H1 (cell line): Measurements from ENCODE around the gene NUB1. TPM values are rescaled to one million over a fixed set of nuclear protein-coding genes. Genes with fewer than 3 reads are reported as not detected.

Experiments used
- CTCF ChIA-PET: fragments of 300-600 bp; sonication (Branson Sonifier 250); formaldehyde crosslinking; loops from one replicate; lab custom pipeline; 2021; ENCODE audit not compliant: partially characterized antibody; lab: Charles Lee
- POLR2A ChIA-PET: fragments of 300-600 bp; sonication (Branson Sonifier 250); formaldehyde crosslinking; loops from one replicate; lab custom pipeline; 2021; ENCODE audit warnings: inconsistent platforms; ENCODE audit not compliant: partially characterized antibody; lab: Charles Lee
- DNase-seq, 2 experiments: peaks; one replicate each; pipeline versions ENCODE4 v3.0.0 to v3.0.0-alpha.2; 2010 to 2022; ENCODE audit warnings: low spot score in 2 of 2, low read depth in 1 of 2, mixed read lengths in 1 of 2
- FAIRE-seq: peaks from 2 replicates; lab custom pipeline; 2011; peaks lifted over from hg19 to GRCh38; lab: Jason Lieb, UNC
- H2AFZ ChIP-seq: 2 replicates; pipeline ENCODE4 v1.8.1; 2012; ENCODE audit warnings: low read length, inconsistent platforms
- H2AK5ac ChIP-seq: 2 replicates; pipeline ENCODE4 v1.6.1; 2013; ENCODE audit warnings: low read depth, low read length
- H2BK120ac ChIP-seq: replicated peaks from 2 replicates; pipeline ENCODE3; 2013; ENCODE audit warnings: low read depth, low read length, inconsistent platforms
- H2BK12ac ChIP-seq: 2 replicates; pipeline ENCODE4 v1.6.1; 2013; ENCODE audit warnings: low read depth, low read length
- H2BK15ac ChIP-seq: 2 replicates; pipeline ENCODE4 v1.6.1; 2013; ENCODE audit warnings: low read length
- H2BK20ac ChIP-seq: 2 replicates; pipeline ENCODE4 v1.6.1; 2013; ENCODE audit warnings: low read length
- H2BK5ac ChIP-seq: 2 replicates; pipeline ENCODE4 v1.6.1; 2013; ENCODE audit warnings: low read depth, low read length
- H3K14ac ChIP-seq: 2 replicates; pipeline ENCODE4 v1.6.1; 2013; ENCODE audit warnings: inconsistent platforms; ENCODE audit not compliant: insufficient read length
- H3K18ac ChIP-seq: 2 replicates; pipeline ENCODE4 v1.6.1; 2013; ENCODE audit warnings: low read length; ENCODE audit errors: extremely low read depth
- H3K23ac ChIP-seq: 2 replicates; pipeline ENCODE4 v1.6.1; 2013; ENCODE audit warnings: inconsistent platforms; ENCODE audit not compliant: insufficient read length
- H3K23me2 ChIP-seq: 2 replicates; pipeline ENCODE4 v1.6.1; 2013; ENCODE audit warnings: low read depth, low read length
- H3K27ac ChIP-seq: 2 replicates; pipeline ENCODE4 v1.6.1; 2011; ENCODE audit warnings: low read depth, low read length, inconsistent platforms
- H3K27me3 ChIP-seq, 4 experiments: replicated peaks in 1 of 4; 1 replicate in 1 of 4; 2 replicates in 3 of 4; pipeline versions ENCODE4 v1.6.1 to v1.8.1; 2011 to 2013; ENCODE audit warnings: low read length in 3 of 4, mild to moderate bottlenecking in 3 of 4, inconsistent platforms in 2 of 4, mixed read lengths in 2 of 4, moderate library complexity in 1 of 4; ENCODE audit not compliant: control insufficient read depth in 3 of 4, insufficient read depth in 3 of 4; ENCODE audit errors: extremely low read depth in 1 of 4
- H3K36me3 ChIP-seq, 4 experiments: 2 replicates each; pipeline versions ENCODE4 v1.6.1 to v1.8.1; 2011 to 2013; ENCODE audit warnings: mild to moderate bottlenecking in 4 of 4, low read length in 3 of 4, moderate library complexity in 2 of 4, control low read depth in 1 of 4, inconsistent platforms in 1 of 4; ENCODE audit not compliant: insufficient read depth in 4 of 4, control insufficient read depth in 2 of 4
- H3K4ac ChIP-seq: replicated peaks from 2 replicates; pipeline ENCODE3; 2013; ENCODE audit warnings: low read length, low read depth, mixed read lengths, inconsistent platforms; ENCODE audit not compliant: insufficient read length
- H3K4me1 ChIP-seq, 4 experiments: replicated peaks in 1 of 4; 1 replicate in 1 of 4; 2 replicates in 3 of 4; pipeline versions ENCODE4 v1.6.1 to v1.8.1; 2011 to 2013; ENCODE audit warnings: low read length in 3 of 4, inconsistent platforms in 2 of 4, mixed read lengths in 1 of 4; ENCODE audit not compliant: insufficient read depth in 4 of 4, control insufficient read depth in 3 of 4
- H3K4me2 ChIP-seq, 2 experiments: 2 replicates each; pipeline versions ENCODE4 v1.6.1 to v1.8.1; 2011 to 2013; ENCODE audit warnings: low read depth in 2 of 2, low read length in 2 of 2, control low read depth in 1 of 2, inconsistent platforms in 1 of 2, mild to moderate bottlenecking in 1 of 2; ENCODE audit not compliant: insufficient read depth in 1 of 2
- H3K4me3 ChIP-seq, 4 experiments: fragments of 200-600, 300-600 bp in 1 of 4; sonication (generic), shearing (Covaris generic), sonication (Bioruptor Twin) in 1 of 4; 2 replicates each; pipeline versions ENCODE4 v1.5.1 to v1.8.1; 2011 to 2016; ENCODE audit warnings: low read length in 4 of 4, low read depth in 3 of 4, control low read depth in 2 of 4, inconsistent platforms in 2 of 4, mild to moderate bottlenecking in 2 of 4, mixed read lengths in 1 of 4, moderate library complexity in 1 of 4; ENCODE audit not compliant: insufficient read depth in 2 of 4; ENCODE audit errors: extremely low read depth in 1 of 4
- H3K56ac ChIP-seq: replicated peaks from 2 replicates; pipeline ENCODE3; 2013; ENCODE audit warnings: low read depth, mild to moderate bottlenecking, mixed read lengths, low read length, inconsistent platforms; ENCODE audit not compliant: insufficient read length
- H3K79me1 ChIP-seq: 2 replicates; pipeline ENCODE4 v1.6.1; 2013; ENCODE audit warnings: low read depth, low read length, control low read depth
- H3K79me2 ChIP-seq, 2 experiments: 2 replicates each; pipeline versions ENCODE4 v1.6.1 to v1.8.1; 2012 to 2013; ENCODE audit warnings: low read length in 2 of 2, mild to moderate bottlenecking in 2 of 2, inconsistent platforms in 1 of 2; ENCODE audit not compliant: insufficient read depth in 2 of 2, control insufficient read depth in 1 of 2
- H3K9ac ChIP-seq, 4 experiments: replicated peaks in 1 of 4; 1 replicate in 1 of 4; 2 replicates in 3 of 4; pipeline versions ENCODE4 v1.6.1 to v1.8.1; 2011 to 2013; ENCODE audit warnings: low read depth in 3 of 4, low read length in 3 of 4, control low read depth in 2 of 4, mild to moderate bottlenecking in 2 of 4, moderate library complexity in 2 of 4, inconsistent platforms in 1 of 4; ENCODE audit errors: extremely low read depth in 1 of 4
- H3K9me3 ChIP-seq, 2 experiments: 2 replicates each; pipeline versions ENCODE4 v1.6.1 to v1.8.1; 2012 to 2013; ENCODE audit warnings: mild to moderate bottlenecking in 2 of 2, moderate library complexity in 2 of 2, control low read depth in 1 of 2, inconsistent platforms in 1 of 2, low read depth in 1 of 2, low read length in 1 of 2, mixed read lengths in 1 of 2; ENCODE audit not compliant: insufficient read depth in 2 of 2
- H4K20me1 ChIP-seq, 2 experiments: replicated peaks in 1 of 2; 2 replicates each; pipeline versions ENCODE3 to v1.8.1; 2011 to 2013; ENCODE audit warnings: inconsistent platforms in 2 of 2, low read length in 2 of 2, mild to moderate bottlenecking in 1 of 2; ENCODE audit not compliant: insufficient read depth in 2 of 2, control insufficient read depth in 1 of 2
- H4K5ac ChIP-seq: 2 replicates; pipeline ENCODE4 v1.6.1; 2013; ENCODE audit warnings: low read length, low read depth, mixed read lengths, inconsistent platforms; ENCODE audit not compliant: insufficient read length
- H4K8ac ChIP-seq: 2 replicates; pipeline ENCODE4 v1.8.0; 2013; ENCODE audit warnings: mild to moderate bottlenecking, moderate library complexity, low read length, inconsistent platforms; ENCODE audit not compliant: insufficient read depth; ENCODE audit errors: extremely low read depth
- H4K91ac ChIP-seq: replicated peaks from 2 replicates; pipeline ENCODE3; 2013; ENCODE audit warnings: low read length, mixed read lengths, inconsistent platforms; ENCODE audit not compliant: insufficient read length
- HDAC2 ChIP-seq, 2 experiments: fragments of 300-600 bp in 1 of 2; sonication (generic) in 1 of 2; IDR thresholded peaks; 2 replicates each; pipeline ENCODE4 v1.6.1; 2011 to 2012; ENCODE audit warnings: low read depth in 2 of 2, low read length in 2 of 2, mild to moderate bottlenecking in 2 of 2, moderate library complexity in 2 of 2, borderline replicate concordance in 1 of 2, inconsistent platforms in 1 of 2
- JUND ChIP-seq: IDR thresholded peaks from 2 replicates; pipeline ENCODE4 v1.6.1; 2011; ENCODE audit warnings: mild to moderate bottlenecking, improper control_type of control experiment, low read length
- POLR2A ChIP-seq, 2 experiments: IDR thresholded peaks; 1 replicate in 1 of 2; 2 replicates in 1 of 2; pipeline ENCODE4 v1.6.1; 2011; ENCODE audit warnings: low read depth in 2 of 2, low read length in 2 of 2, mild to moderate bottlenecking in 2 of 2; ENCODE audit errors: control extremely low read depth in 1 of 2
- RNF2 ChIP-seq: fragments of 200-900, 300-1000 bp; sonication (generic); IDR thresholded peaks from 2 replicates; pipeline ENCODE4 v1.7.1; 2016; ENCODE audit warnings: borderline replicate concordance, low read depth, mild to moderate bottlenecking, antibody characterized with exemption, low read length; ENCODE audit not compliant: poor library complexity, severe bottlenecking; ENCODE audit errors: missing control alignments
- SIN3A ChIP-seq, 2 experiments: IDR thresholded peaks in 1 of 2; conservative IDR thresholded peaks in 1 of 2; 2 replicates each; pipeline ENCODE4 v1.6.1; 2011 to 2012; ENCODE audit warnings: low read length in 2 of 2, improper control_type of control experiment in 1 of 2, low read depth in 1 of 2, mild to moderate bottlenecking in 1 of 2
- WGBS, 2 experiments: shearing (Covaris generic) in 1 of 2; methylation state at CpG; one replicate each; pipeline versions ENCODE4 v1.1.6 to v1.1.7; 2013 to 2015; ENCODE audit warnings: low lambda C conversion rate in 2 of 2, mixed read lengths in 2 of 2, inconsistent platforms in 1 of 2, low coverage in 1 of 2, missing lambda C conversion rate in 1 of 2; ENCODE audit not compliant: insufficient replicate concordance in 2 of 2, insufficient coverage in 1 of 2, insufficient read length in 1 of 2; ENCODE audit errors: extremely low coverage in 1 of 2, missing lambda C conversion rate in 1 of 2; 5-methylcytosine and 5-hydroxymethylcytosine counted together
- polyA plus RNA-seq, 7 experiments: library from polyadenylated mRNA; depleted of rRNA in 3 of 7; stranded (reverse) in 5 of 7; unstranded in 2 of 7; fragments of >200 nt in 5 of 7; fragments of 200-250 nt in 2 of 7; gene quantifications; 1 replicate in 5 of 7; 2 replicates in 1 of 7; 4 replicates in 1 of 7; pipeline versions ENCODE4 v1.2.1 to v1.2.3, GENCODE V29; 2011 to 2013; ENCODE audit warnings: missing spikeins in 2 of 7, mixed read lengths in 2 of 7
- total RNA-seq: library from RNA; stranded (reverse); fragmentation: NEBNext Ultra II Directional; extraction: Animal tissue kit (Norgen Biotek cat#: 25700); gene quantifications from 2 replicates; pipeline ENCODE4 v1.2.1, GENCODE V29; 2021

The NUB1 gene
- total and polyA plus RNA-seq, 2 of the 8 experiments (the other 6 are each of a cell fraction or from before 2014, with no cell fraction given): 22.1 to 43.5 TPM

DNA sequence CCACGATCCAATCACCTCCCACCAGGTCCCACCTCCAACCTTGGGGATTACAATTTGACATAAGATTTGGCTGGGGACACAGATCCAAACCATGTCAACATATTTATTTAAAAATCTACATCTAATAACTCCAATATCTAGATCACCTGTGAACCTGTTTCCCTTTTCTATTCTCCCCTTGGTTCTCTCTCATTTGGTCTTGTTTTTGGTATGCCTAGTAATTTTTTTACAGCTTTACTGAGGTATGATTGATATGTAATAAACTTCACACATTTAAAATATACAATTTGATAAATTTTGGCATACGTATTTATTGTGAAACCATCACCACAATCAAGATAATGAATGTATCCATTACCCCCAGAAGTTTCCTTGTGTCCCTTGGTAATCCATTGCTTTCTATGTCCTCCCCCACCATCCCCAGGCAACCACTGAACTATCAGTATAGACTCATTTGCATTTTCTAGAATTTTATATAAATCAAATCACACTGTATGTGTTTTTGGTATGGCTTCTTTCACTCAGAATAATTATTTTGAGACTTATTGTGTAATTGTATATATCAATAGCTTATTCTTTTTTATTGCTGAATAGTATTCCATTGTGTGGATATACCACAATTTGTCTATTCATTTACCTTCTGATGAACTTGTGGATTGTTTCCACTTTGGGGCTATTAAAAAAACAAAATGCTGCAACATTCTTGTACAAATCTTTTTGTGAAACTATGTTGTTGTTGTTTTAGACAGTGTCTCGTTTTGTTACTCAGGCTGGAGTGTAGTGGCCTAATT, 45.2 kb upstream of the NUB1 start:
- peaks cover 0 to 6% of the 10 kb centered on the region in 2 experiments for H4K20me1 ChIP-seq
- CTCF ChIA-PET: interaction anchor here (0.9 to 1.7 kb wide), 6 partner anchors 10 to 52 kb away, joined by 3 to 8 read pairs (median 3); no protein-coding TSS in a partner anchor
- 0 out of 4 replicates have a peak, but pooled peaks cover 0 to 3% of the 10 kb centered on the region in 2 experiments for H3K9me3 ChIP-seq
- no peak overlapping the region for H2BK15ac ChIP-seq
- DNase-seq (no peak), FAIRE-seq (no peak)
- H3K4ac ChIP-seq: no peak overlapping the region
- H4K91ac ChIP-seq: no peak overlapping the region
- H2BK20ac ChIP-seq: no peak overlapping the region
- no peak overlapping the region for H2BK5ac ChIP-seq
- H2AK5ac ChIP-seq: no peak overlapping the region
- H3K14ac ChIP-seq: no peak overlapping the region
- no peak overlapping the region for H3K18ac ChIP-seq
- H3K23me2 ChIP-seq: peaks cover 5% of the 10 kb centered on the region; the same call in 1 of the 2 replicates
- H2BK12ac ChIP-seq: no peak overlapping the region
- POLR2A ChIA-PET: no interaction called here
- H3K9ac ChIP-seq: no peak overlapping the region
- no peak overlapping the region for H3K27ac ChIP-seq
- H3K56ac ChIP-seq: no peak overlapping the region
- H3K4me1 ChIP-seq: no peaks in the 10 kb centered on the region
- no peaks in the 10 kb centered on the region for H3K79me2 ChIP-seq
- 54% methylated on average over 3 of the region's 3 CpGs; no CpG with 5 or more reads in 1 of the 2 experiments for WGBS, 2 experiments
- TF ChIP-seq HDAC2 (IDR thresholded peaks at IDR 0.05; ENCODE audit: borderline replicate concordance in 1 of 2, low read depth in 2 of 2, low read length in 2 of 2) (no peak), POLR2A (IDR thresholded peaks at IDR 0.05; ENCODE audit: control extremely low read depth in 1 of 2, low read depth in 2 of 2, low read length in 2 of 2) (no peak), JUND (no peak), SIN3A (conservative IDR thresholded peaks at IDR 0.05 in 1 of 2, IDR thresholded peaks at IDR 0.05 in 1 of 2; ENCODE audit: low read depth in 1 of 2, low read length in 2 of 2) (no peak), RNF2 (no peak)
- TF ChIP-seq, all 59 proteins: peak for 0
- Histone ChIP-seq H4K8ac (no peak overlapping the region), H3K23ac (no peak overlapping the region), H3K36me3 (no peaks in the 10 kb centered on the region; a peak in 1 of 8 replicates), H3K27me3 (peaks cover 1 to 5% (median 2%) of the 10 kb centered on the region in 4 experiments; a peak in 4 of 7 replicates), H2BK120ac (no peak overlapping the region), H3K79me1 (no peaks in the 10 kb centered on the region), H2AFZ (no peak overlapping the region), H3K4me2 (no peak overlapping the region), H4K5ac (no peak overlapping the region), H3K4me3 (no peak overlapping the region)
